Loucy (cell line): Measurements from ENCODE around the gene AGPAT2.

ENCODE experiments used
- H2AFZ ChIP-seq: fragments of 200-600 bp; sonication (generic); 2 replicates; pipeline ENCODE4 v1.6.0; 2016; ENCODE audit warnings: antibody characterized with exemption, mild to moderate bottlenecking, low read length, moderate library complexity
- H3F3A ChIP-seq: fragments of 200-600 bp; 2 replicates; pipeline ENCODE4 v1.6.0; 2016; ENCODE audit warnings: antibody characterized with exemption, low read depth, mild to moderate bottlenecking
- H3K27me3 ChIP-seq: fragments of 200-600 bp; sonication (generic); 2 replicates; pipeline ENCODE4 v1.6.1; 2014; ENCODE audit warnings: low read length, mild to moderate bottlenecking; ENCODE audit not compliant: insufficient read depth, poor library complexity, severe bottlenecking
- H3K36me3 ChIP-seq: fragments of 200-600 bp; sonication (generic); 2 replicates; pipeline ENCODE4 v1.6.1; 2016; ENCODE audit warnings: low read length; ENCODE audit not compliant: insufficient read depth
- H3K4me1 ChIP-seq: fragments of 200-600 bp; sonication (generic); 2 replicates; pipeline ENCODE4 v1.5.1; 2014; ENCODE audit warnings: low read length, mild to moderate bottlenecking; ENCODE audit not compliant: insufficient read depth, poor library complexity, severe bottlenecking
- H3K4me2 ChIP-seq: fragments of 200-600 bp; sonication (generic); 2 replicates; pipeline ENCODE4 v1.6.0; 2014; ENCODE audit warnings: antibody characterized with exemption, low read length, low read depth, mild to moderate bottlenecking; ENCODE audit not compliant: poor library complexity, severe bottlenecking
- H3K4me3 ChIP-seq: fragments of 200-600 bp; sonication (generic); 2 replicates; pipeline ENCODE4 v1.5.1; 2014; ENCODE audit warnings: low read length, mild to moderate bottlenecking, mixed read lengths; ENCODE audit not compliant: poor library complexity, severe bottlenecking
- H3K79me2 ChIP-seq: fragments of 200-600 bp; sonication (generic); 2 replicates; pipeline ENCODE4 v1.6.1; 2014; ENCODE audit warnings: low read length; ENCODE audit not compliant: insufficient read depth
- H3K9ac ChIP-seq: fragments of 200-600 bp; sonication (generic); 2 replicates; pipeline ENCODE4 v1.6.0; 2014; ENCODE audit warnings: mild to moderate bottlenecking, low read depth, low read length, moderate library complexity; ENCODE audit not compliant: poor library complexity, severe bottlenecking
- H3K9me2 ChIP-seq: fragments of 200-600 bp; sonication (generic); replicated peaks from 2 replicates; pipeline ENCODE4 v1.6.1; 2016; ENCODE audit warnings: low read depth, low read length, mixed read lengths
- H3K9me3 ChIP-seq: fragments of 200-600 bp; sonication (generic); 2 replicates; pipeline ENCODE4 v1.6.1; 2014; ENCODE audit warnings: mild to moderate bottlenecking, antibody characterized with exemption, low read length, low read depth; ENCODE audit not compliant: insufficient read depth
- H4K20me1 ChIP-seq: fragments of 200-600 bp; sonication (generic); 2 replicates; pipeline ENCODE4 v1.6.0; 2014; ENCODE audit warnings: antibody characterized with exemption, low read length, mild to moderate bottlenecking; ENCODE audit not compliant: insufficient read depth, poor library complexity, severe bottlenecking
- EZH2phosphoT487 ChIP-seq: fragments of 200-600 bp; IDR thresholded peaks from 2 replicates; pipeline ENCODE4 v1.6.1; 2018; ENCODE audit warnings: antibody characterized with exemption, mild to moderate bottlenecking, moderate library complexity, borderline replicate concordance
- TF ChIP-seq, protein P1 (sequence below): fragments of 200-600 bp; sonication (generic); conservative IDR thresholded peaks from 2 replicates; pipeline ENCODE4 v1.5.1; 2014; ENCODE audit warnings: mild to moderate bottlenecking, antibody characterized with exemption, low read length

AGPAT2 gene

DNA sequence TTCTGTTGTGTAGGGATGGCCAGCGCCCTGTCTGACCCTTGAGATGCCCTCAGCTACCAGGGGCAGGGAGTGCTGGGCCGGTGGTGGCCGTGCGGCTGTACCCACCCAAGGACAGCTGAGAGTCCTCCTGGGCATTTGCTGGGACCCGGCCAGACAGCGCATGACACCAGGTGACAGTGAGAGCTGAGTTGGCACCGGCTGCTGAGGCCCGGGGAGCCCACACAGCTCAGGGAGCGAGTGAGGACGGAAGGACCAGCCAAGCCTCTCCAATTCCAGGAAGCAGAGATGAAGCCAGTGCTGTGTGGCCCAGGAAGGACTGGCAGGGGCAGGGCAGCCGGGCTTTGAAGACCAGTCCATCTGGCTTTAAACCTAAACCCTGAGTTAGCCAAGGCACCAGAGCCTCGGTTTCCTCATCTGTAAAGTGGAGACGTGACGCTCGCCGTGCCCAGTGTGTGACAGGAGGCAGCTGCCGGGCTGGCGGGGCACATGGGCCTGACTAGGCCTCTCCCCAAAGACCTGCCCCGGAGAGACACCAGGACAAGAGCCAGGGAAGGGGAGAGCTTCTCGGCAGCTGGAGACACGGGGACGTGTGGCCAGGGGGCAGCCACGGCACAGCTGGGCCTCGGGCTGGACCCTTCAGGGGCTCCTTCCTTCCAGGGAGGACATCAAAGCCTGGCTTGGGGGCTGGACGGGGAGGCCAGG lies 3.0 kb upstream of the AGPAT2 start:
- Histone ChIP-seq H3F3A (no peaks in the 10 kb centered on the region), H4K20me1 (peaks cover 11% of the 10 kb centered on the region), H3K4me3 (no peak overlapping the region), H3K9ac (no peak overlapping the region), H3K36me3 (no peaks in the 10 kb centered on the region), H3K79me2 (peaks cover 15% of the 10 kb centered on the region), H3K9me2 (no peaks in the 10 kb centered on the region), H3K4me2 (no peak overlapping the region), H3K9me3 (no peaks in the 10 kb centered on the region), H2AFZ (no peak overlapping the region), H3K4me1 (peaks cover 14% of the 10 kb centered on the region), H3K27me3 (no peaks in the 10 kb centered on the region)
- TF ChIP-seq, protein P1, sequence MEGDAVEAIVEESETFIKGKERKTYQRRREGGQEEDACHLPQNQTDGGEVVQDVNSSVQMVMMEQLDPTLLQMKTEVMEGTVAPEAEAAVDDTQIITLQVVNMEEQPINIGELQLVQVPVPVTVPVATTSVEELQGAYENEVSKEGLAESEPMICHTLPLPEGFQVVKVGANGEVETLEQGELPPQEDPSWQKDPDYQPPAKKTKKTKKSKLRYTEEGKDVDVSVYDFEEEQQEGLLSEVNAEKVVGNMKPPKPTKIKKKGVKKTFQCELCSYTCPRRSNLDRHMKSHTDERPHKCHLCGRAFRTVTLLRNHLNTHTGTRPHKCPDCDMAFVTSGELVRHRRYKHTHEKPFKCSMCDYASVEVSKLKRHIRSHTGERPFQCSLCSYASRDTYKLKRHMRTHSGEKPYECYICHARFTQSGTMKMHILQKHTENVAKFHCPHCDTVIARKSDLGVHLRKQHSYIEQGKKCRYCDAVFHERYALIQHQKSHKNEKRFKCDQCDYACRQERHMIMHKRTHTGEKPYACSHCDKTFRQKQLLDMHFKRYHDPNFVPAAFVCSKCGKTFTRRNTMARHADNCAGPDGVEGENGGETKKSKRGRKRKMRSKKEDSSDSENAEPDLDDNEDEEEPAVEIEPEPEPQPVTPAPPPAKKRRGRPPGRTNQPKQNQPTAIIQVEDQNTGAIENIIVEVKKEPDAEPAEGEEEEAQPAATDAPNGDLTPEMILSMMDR, result no peak
- TF ChIP-seq EZH2phosphoT487, result no peak

DNA sequence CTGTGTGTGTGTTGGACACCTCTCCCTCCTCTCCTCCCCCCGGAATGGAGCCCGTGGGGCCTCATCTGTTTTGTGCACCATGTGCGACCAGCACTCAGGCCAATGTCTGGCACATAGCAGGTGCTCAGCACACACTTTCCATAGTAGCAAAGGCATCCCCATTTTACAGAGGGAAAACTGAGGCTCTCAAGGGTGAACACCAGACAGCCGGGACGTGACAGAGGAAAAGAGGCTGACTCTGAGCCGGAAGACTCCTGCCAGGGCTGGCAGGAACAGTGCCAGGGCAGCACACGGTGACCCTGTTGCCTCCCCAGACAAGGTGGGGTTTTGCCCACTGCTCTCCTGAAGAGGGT lies 1.8 kb upstream of the AGPAT2 start:
- no peaks in the 10 kb centered on the region for H3K36me3 ChIP-seq
- H3K79me2 ChIP-seq, result peaks cover 27% of the 10 kb centered on the region
- H3K9me3 ChIP-seq, result no peaks in the 10 kb centered on the region
- H4K20me1 ChIP-seq, result peaks cover 23% of the 10 kb centered on the region
- no peaks in the 10 kb centered on the region for H3K9me2 ChIP-seq
- no peak overlapping the region for H3K4me3 ChIP-seq
- no peak overlapping the region for H3K4me2 ChIP-seq
- H3F3A ChIP-seq, result no peaks in the 10 kb centered on the region
- no peak overlapping the region for H2AFZ ChIP-seq
- TF ChIP-seq, protein P1, result no peak
- no peak for TF ChIP-seq EZH2phosphoT487
- peaks cover 19% of the 10 kb centered on the region for H3K4me1 ChIP-seq
- H3K9ac ChIP-seq, result no peak overlapping the region
- H3K27me3 ChIP-seq, result no peaks in the 10 kb centered on the region

DNA sequence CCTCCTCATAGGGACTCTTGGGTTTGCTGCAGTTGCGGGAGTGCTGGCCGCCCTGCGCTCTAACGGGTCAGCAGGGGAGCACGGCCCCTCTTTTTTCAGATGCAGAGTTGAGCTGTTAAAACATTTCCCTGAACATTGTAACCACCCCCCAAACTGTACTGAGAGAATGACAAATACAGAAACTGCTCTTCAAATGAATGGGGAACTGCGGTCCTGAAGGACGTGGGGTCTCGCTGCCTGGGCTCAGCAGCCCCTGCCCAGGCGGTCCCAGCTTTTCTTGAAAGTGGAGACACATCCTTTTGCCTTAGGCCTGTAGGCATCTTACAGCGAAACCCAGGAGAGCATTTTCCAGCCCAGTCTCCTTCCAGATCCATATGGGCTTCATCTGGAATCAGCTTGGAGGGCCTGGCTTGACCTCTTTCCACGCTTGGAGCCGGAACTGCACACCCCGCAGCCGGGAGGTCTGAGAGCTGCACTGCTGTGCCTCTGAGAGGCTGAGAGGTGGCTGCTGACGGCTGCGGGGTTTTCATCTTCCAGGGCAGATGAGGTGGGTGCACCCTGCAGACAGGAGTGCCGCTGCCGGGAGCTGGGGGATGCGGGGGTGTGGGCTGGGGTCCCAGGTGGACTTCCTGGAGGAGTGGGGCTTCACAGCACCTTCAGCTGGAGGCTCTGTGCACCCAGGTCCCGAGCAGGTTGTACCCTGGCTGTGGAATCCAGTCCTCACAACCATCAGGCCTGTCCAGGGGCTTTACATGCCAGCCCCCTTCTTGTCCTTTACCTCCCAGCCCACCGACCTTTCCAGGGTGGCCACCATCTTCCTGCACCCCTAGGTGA lies 1.2 kb upstream of the AGPAT2 start:
- peaks cover 33% of the 10 kb centered on the region for H3K79me2 ChIP-seq
- peaks cover 26% of the 10 kb centered on the region for H4K20me1 ChIP-seq
- no peaks in the 10 kb centered on the region for H3K27me3 ChIP-seq
- no peak overlapping the region for H3K9ac ChIP-seq
- H3K9me3 ChIP-seq, result no peaks in the 10 kb centered on the region
- H3F3A ChIP-seq, result no peaks in the 10 kb centered on the region
- H3K4me3 ChIP-seq, result no peak overlapping the region
- H2AFZ ChIP-seq, result no peak overlapping the region
- no peak for TF ChIP-seq EZH2phosphoT487
- TF ChIP-seq, protein P1, result no peak
- H3K9me2 ChIP-seq, result no peaks in the 10 kb centered on the region
- no peaks in the 10 kb centered on the region for H3K36me3 ChIP-seq
- peaks cover 25% of the 10 kb centered on the region for H3K4me1 ChIP-seq
- H3K4me2 ChIP-seq, result no peak overlapping the region
